ENCODE data around the gene SEPTIN11. TPM values are rescaled to one million over a fixed set of nuclear protein-coding genes. Genes with fewer than 3 reads are reported as not detected.

Gene SEPTIN11
- total RNA-seq, 1 experiment from 2014 or later: 43.9 TPM

- no peak for DNase-seq (ENCODE audit: low read depth, low spot score)
- in situ Hi-C loops (cut with HindIII; ENCODE audit: low pct_unique_long_range_greater_than_20kb, low sequenced_read_pairs): no loop called here
Measured at GRCh38 chr4:76968937-76969336, 19.4 kb downstream of the SEPTIN11 start.

- in situ Hi-C loops (cut with HindIII; ENCODE audit: low pct_unique_long_range_greater_than_20kb, low sequenced_read_pairs): no loop called here
- no peak for DNase-seq (ENCODE audit: low read depth, low spot score)
Measured at GRCh38 chr4:76969495-76969894, 19.9 kb downstream of the SEPTIN11 start.

GRCh38 chr4:76969941-76970529 lies 20.5 kb downstream of the SEPTIN11 start:
- DNase-seq (ENCODE audit: low read depth, low spot score): no peak
- in situ Hi-C loops (cut with HindIII; ENCODE audit: low pct_unique_long_range_greater_than_20kb, low sequenced_read_pairs): no loop called here

- in situ Hi-C loops (cut with HindIII; ENCODE audit: low pct_unique_long_range_greater_than_20kb, low sequenced_read_pairs): no loop called here
- DNase-seq (ENCODE audit: low read depth, low spot score): no peak
Measured at GRCh38 chr4:76972306-76972705, 22.8 kb downstream of the SEPTIN11 start.

GRCh38 chr4:76974150-76974549 lies 24.6 kb downstream of the SEPTIN11 start:
- in situ Hi-C loops (cut with HindIII; ENCODE audit: low pct_unique_long_range_greater_than_20kb, low sequenced_read_pairs): no loop called here
- no peak for DNase-seq (ENCODE audit: low read depth, low spot score)

- no peak for DNase-seq (ENCODE audit: low read depth, low spot score)
- in situ Hi-C loops (cut with HindIII; ENCODE audit: low pct_unique_long_range_greater_than_20kb, low sequenced_read_pairs): no loop called here
Measured at GRCh38 chr4:76977113-76977512, 27.6 kb downstream of the SEPTIN11 start.

- in situ Hi-C loops (cut with HindIII; ENCODE audit: low pct_unique_long_range_greater_than_20kb, low sequenced_read_pairs): no loop called here
- DNase-seq (ENCODE audit: low read depth, low spot score): peak; percentile 5
Measured at GRCh38 chr4:76977736-76978350, 28.3 kb downstream of the SEPTIN11 start.

GRCh38 chr4:76979236-76979635 lies 29.7 kb downstream of the SEPTIN11 start:
- no peak for DNase-seq (ENCODE audit: low read depth, low spot score)
- in situ Hi-C loops (cut with HindIII; ENCODE audit: low pct_unique_long_range_greater_than_20kb, low sequenced_read_pairs): no loop called here

GRCh38 chr4:76980261-76980660 lies 30.7 kb downstream of the SEPTIN11 start:
- in situ Hi-C loops (cut with HindIII; ENCODE audit: low pct_unique_long_range_greater_than_20kb, low sequenced_read_pairs): no loop called here
- DNase-seq (ENCODE audit: low read depth, low spot score): no peak

GRCh38 chr4:76981644-76982043 lies 32.1 kb downstream of the SEPTIN11 start:
- peak; percentile 28 for DNase-seq (ENCODE audit: low read depth, low spot score)
- in situ Hi-C loops (cut with HindIII; ENCODE audit: low pct_unique_long_range_greater_than_20kb, low sequenced_read_pairs): no loop called here

GRCh38 chr4:76982638-76983584 lies 33.4 kb downstream of the SEPTIN11 start:
- in situ Hi-C loops (cut with HindIII; ENCODE audit: low pct_unique_long_range_greater_than_20kb, low sequenced_read_pairs): no loop called here
- DNase-seq (ENCODE audit: low read depth, low spot score): no peak

- DNase-seq (ENCODE audit: low read depth, low spot score): peak; percentile 48
- in situ Hi-C loops (cut with HindIII; ENCODE audit: low pct_unique_long_range_greater_than_20kb, low sequenced_read_pairs): no loop called here
Measured at GRCh38 chr4:76984127-76984526, 34.6 kb downstream of the SEPTIN11 start.

- in situ Hi-C loops (cut with HindIII; ENCODE audit: low pct_unique_long_range_greater_than_20kb, low sequenced_read_pairs): no loop called here
- no peak for DNase-seq (ENCODE audit: low read depth, low spot score)
Measured at GRCh38 chr4:76984788-76985211, 35.2 kb downstream of the SEPTIN11 start.

- DNase-seq (ENCODE audit: low read depth, low spot score): no peak
- in situ Hi-C loops (cut with HindIII; ENCODE audit: low pct_unique_long_range_greater_than_20kb, low sequenced_read_pairs): no loop called here
Measured at GRCh38 chr4:76987153-76987591, 37.6 kb downstream of the SEPTIN11 start.

GRCh38 chr4:76987685-76988084 lies 38.1 kb downstream of the SEPTIN11 start:
- DNase-seq (ENCODE audit: low read depth, low spot score): no peak
- in situ Hi-C loops (cut with HindIII; ENCODE audit: low pct_unique_long_range_greater_than_20kb, low sequenced_read_pairs): no loop called here

GRCh38 chr4:76989391-76990061 lies 40.0 kb downstream of the SEPTIN11 start:
- no peak for DNase-seq (ENCODE audit: low read depth, low spot score)

GRCh38 chr4:76990288-76991080 lies 40.9 kb downstream of the SEPTIN11 start:
- in situ Hi-C loops (cut with HindIII; ENCODE audit: low pct_unique_long_range_greater_than_20kb, low sequenced_read_pairs): no loop called here
- no peak for DNase-seq (ENCODE audit: low read depth, low spot score)

More at GRCh38 chr4:76989391-76990061, 40.0 kb downstream of the SEPTIN11 start:
- in situ Hi-C loops (cut with HindIII; ENCODE audit: low pct_unique_long_range_greater_than_20kb, low sequenced_read_pairs): no loop called here
